HEK293 (cell line): ENCODE results near the gene BEGAIN.

Experiments used
- GLI4 ChIP-seq: fragments of 450-650 bp; formaldehyde crosslinking; IDR thresholded peaks from 2 replicates; pipeline ENCODE4 v1.5.1; 2016; ENCODE audit warnings: missing biosample characterization, missing genetic modification characterization
- HOXC10 ChIP-seq: sonication (generic); formaldehyde crosslinking; IDR thresholded peaks from 2 replicates; pipeline ENCODE4 v1.8.1; 2023; ENCODE audit warnings: mild to moderate bottlenecking, missing genetic modification reagents
- PRDM6 ChIP-seq: fragments of 450-650 bp; formaldehyde crosslinking; IDR thresholded peaks from 2 replicates; pipeline ENCODE4 v1.5.1; 2017; ENCODE audit warnings: missing biosample characterization, missing genetic modification characterization
- SP2 ChIP-seq: fragments of 450-650 bp; formaldehyde crosslinking; IDR thresholded peaks from 2 replicates; pipeline ENCODE4 v1.5.1; 2016; ENCODE audit warnings: missing biosample characterization, missing genetic modification characterization
- YY1 ChIP-seq: fragments of 450-650 bp; formaldehyde crosslinking; IDR thresholded peaks from 2 replicates; pipeline ENCODE4 v1.5.1; 2018; ENCODE audit warnings: missing biosample characterization, missing genetic modification characterization
- ZNF16 ChIP-seq: fragments of 450-650 bp; formaldehyde crosslinking; IDR thresholded peaks from 2 replicates; pipeline ENCODE4 v1.5.1; 2016; ENCODE audit warnings: low read depth, missing biosample characterization, missing genetic modification characterization
- ZNF311 ChIP-seq: fragments of 450-650 bp; formaldehyde crosslinking; IDR thresholded peaks from 2 replicates; pipeline ENCODE4 v1.5.1; 2017; ENCODE audit warnings: missing biosample characterization, missing genetic modification characterization, borderline replicate concordance
- ZNF394 ChIP-seq: fragments of 450-650 bp; formaldehyde crosslinking; IDR thresholded peaks from 2 replicates; pipeline ENCODE4 v1.5.1; 2016; ENCODE audit warnings: missing biosample characterization, missing genetic modification characterization, mild to moderate bottlenecking, moderate library complexity, borderline replicate concordance
- ZNF585B ChIP-seq: fragments of 450-650 bp; formaldehyde crosslinking; IDR thresholded peaks from 2 replicates; pipeline ENCODE4 v1.5.1; 2016; ENCODE audit warnings: missing biosample characterization, missing genetic modification characterization
- ZNF621 ChIP-seq: fragments of 450-650 bp; formaldehyde crosslinking; IDR thresholded peaks from 2 replicates; pipeline ENCODE4 v1.5.1; 2017; ENCODE audit warnings: missing biosample characterization, missing genetic modification characterization
- ZSCAN23 ChIP-seq: fragments of 450-650 bp; formaldehyde crosslinking; IDR thresholded peaks from 2 replicates; pipeline ENCODE4 v1.5.1; 2016; ENCODE audit warnings: missing biosample characterization, missing genetic modification characterization
- ZSCAN30 ChIP-seq: fragments of 450-650 bp; IDR thresholded peaks from 2 replicates; pipeline ENCODE4 v1.5.1; 2018; ENCODE audit warnings: missing biosample characterization, mild to moderate bottlenecking, missing genetic modification characterization, moderate library complexity
- TF ChIP-seq, protein P1 (sequence below): fragments of 450-650 bp; formaldehyde crosslinking; IDR thresholded peaks from 2 replicates; pipeline ENCODE4 v1.5.1; 2016; ENCODE audit warnings: missing biosample characterization, missing genetic modification characterization

DNA sequence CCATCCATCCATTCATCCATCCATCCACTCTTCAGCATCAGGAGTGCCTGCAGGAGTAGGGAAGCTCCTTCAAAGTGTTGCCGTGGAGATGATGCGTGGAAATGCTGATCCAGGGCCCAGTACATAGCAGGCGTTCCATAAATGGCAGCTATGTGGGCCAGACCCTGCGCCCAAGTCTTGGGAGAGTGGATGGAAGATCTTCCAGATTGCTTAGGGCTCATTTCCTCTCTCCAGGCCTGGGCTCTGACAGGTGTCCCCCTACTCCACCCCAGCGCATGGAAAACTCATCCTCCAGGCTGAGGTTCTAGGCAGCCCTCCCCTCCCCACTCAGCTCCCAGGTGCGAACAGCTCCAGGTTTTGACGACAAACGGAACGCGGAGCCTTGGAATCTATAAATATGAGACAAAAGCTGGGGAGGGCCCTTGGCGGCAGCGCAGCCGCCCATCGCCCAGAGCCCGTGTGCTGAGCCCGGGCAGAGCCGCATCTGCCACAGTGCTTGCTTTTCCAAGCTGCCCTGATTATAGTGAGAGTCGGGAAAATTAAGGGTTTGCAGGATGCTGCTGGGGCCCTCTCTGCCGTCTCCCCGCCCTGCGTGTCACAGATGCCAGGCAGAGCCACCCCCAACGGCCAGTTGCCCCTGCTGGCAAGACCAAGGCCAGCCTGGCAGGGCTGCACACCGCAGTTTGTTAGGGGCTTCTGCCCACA, 1.6 kb downstream of the BEGAIN start:
- TF ChIP-seq, protein P1, sequence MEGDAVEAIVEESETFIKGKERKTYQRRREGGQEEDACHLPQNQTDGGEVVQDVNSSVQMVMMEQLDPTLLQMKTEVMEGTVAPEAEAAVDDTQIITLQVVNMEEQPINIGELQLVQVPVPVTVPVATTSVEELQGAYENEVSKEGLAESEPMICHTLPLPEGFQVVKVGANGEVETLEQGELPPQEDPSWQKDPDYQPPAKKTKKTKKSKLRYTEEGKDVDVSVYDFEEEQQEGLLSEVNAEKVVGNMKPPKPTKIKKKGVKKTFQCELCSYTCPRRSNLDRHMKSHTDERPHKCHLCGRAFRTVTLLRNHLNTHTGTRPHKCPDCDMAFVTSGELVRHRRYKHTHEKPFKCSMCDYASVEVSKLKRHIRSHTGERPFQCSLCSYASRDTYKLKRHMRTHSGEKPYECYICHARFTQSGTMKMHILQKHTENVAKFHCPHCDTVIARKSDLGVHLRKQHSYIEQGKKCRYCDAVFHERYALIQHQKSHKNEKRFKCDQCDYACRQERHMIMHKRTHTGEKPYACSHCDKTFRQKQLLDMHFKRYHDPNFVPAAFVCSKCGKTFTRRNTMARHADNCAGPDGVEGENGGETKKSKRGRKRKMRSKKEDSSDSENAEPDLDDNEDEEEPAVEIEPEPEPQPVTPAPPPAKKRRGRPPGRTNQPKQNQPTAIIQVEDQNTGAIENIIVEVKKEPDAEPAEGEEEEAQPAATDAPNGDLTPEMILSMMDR: no peak
- TF ChIP-seq GLI4: no peak
- no peak for TF ChIP-seq SP2
- TF ChIP-seq ZNF311 (tag by site-specific recombination): no peak
- TF ChIP-seq ZNF394 (tag by site-specific recombination): no peak
- TF ChIP-seq ZNF16 (tag by site-specific recombination): no peak
- TF ChIP-seq ZSCAN23 (tag by site-specific recombination): no peak
- TF ChIP-seq HOXC10 (CRISPR knock-in tag): no peak
- no peak for TF ChIP-seq ZSCAN30
- no peak for TF ChIP-seq ZNF621 (tag by site-specific recombination)
- TF ChIP-seq PRDM6: no peak
- no peak for TF ChIP-seq ZNF585B (tag by site-specific recombination)
- no peak for TF ChIP-seq YY1 (tag by site-specific recombination)
